T-helper 17 cell (primary cell): ENCODE results near the gene ZFYVE27. TPM values are rescaled to one million over a fixed set of nuclear protein-coding genes. Genes with fewer than 3 reads are reported as not detected.

Source experiments
- ATAC-seq: fragments of 150-1000 bp; cut with Tn5 transposase; 2 replicates; pipeline ENCODE4 v1.10.0; 2021; ENCODE audit warnings: mild to moderate bottlenecking, moderate library complexity
- DNase-seq, 3 donors: peaks; one replicate each; pipeline versions ENCODE4 v3.0.0 to v3.0.0-alpha.2; 2020 to 2021
- H3K9me3 ChIP-seq: one replicate; pipeline ENCODE4 v1.7.0; 2013; ENCODE audit warnings: low read length, mild to moderate bottlenecking; ENCODE audit not compliant: control insufficient read depth, poor library complexity, severe bottlenecking
- H3K27ac Mint-ChIP-seq: one replicate; pipeline ENCODE4 v1.8.0; 2022; ENCODE audit warnings: mild to moderate bottlenecking, moderate library complexity, mixed read lengths
- H3K27me3 Mint-ChIP-seq: one replicate; pipeline ENCODE4 v1.8.0; 2022; ENCODE audit warnings: mixed read lengths
- H3K36me3 Mint-ChIP-seq: one replicate; pipeline ENCODE4 v1.8.0; 2022; ENCODE audit warnings: low read depth, mixed read lengths
- H3K4me1 Mint-ChIP-seq: one replicate; pipeline ENCODE4 v1.8.0; 2022; ENCODE audit warnings: mild to moderate bottlenecking, mixed read lengths
- H3K4me3 Mint-ChIP-seq: one replicate; pipeline ENCODE4 v1.8.0; 2022; ENCODE audit warnings: mild to moderate bottlenecking, moderate library complexity, mixed read lengths
- total RNA-seq, 4 donors: library from RNA in 2 of 4; stranded (reverse) in 2 of 4; gene quantifications; one replicate each; pipeline ENCODE4 v1.2.3 and lab custom pipeline; 2022 to 2026

Gene ZFYVE27
- total RNA-seq, 2 donors from 2014 or later, result 60.0 to 69.2 TPM

- Mint-ChIP-seq H3K36me3 (peaks cover 4% of the 10 kb centered on the region), H3K4me3 (no peak overlapping the region), H3K27me3 (peaks cover 31% of the 10 kb centered on the region), H3K4me1 (peaks cover 17% of the 10 kb centered on the region), H3K27ac (no peak overlapping the region)
- DNase-seq (peak in 1 of 3 donors; percentile 20), ATAC-seq (no peak)
- H3K9me3 ChIP-seq, result no peaks in the 10 kb centered on the region
Measured at GRCh38 chr10:97708976-97709946, 27.7 kb upstream of the ZFYVE27 start.

GRCh38 chr10:97711640-97712572, 25.0 kb upstream of the ZFYVE27 start:
- H3K9me3 ChIP-seq, result no peaks in the 10 kb centered on the region
- Mint-ChIP-seq H3K27me3 (peaks cover 25% of the 10 kb centered on the region), H3K4me3 (peak overlapping the region; percentile 100), H3K36me3 (peaks cover 4% of the 10 kb centered on the region), H3K27ac (no peak overlapping the region), H3K4me1 (peaks cover 20% of the 10 kb centered on the region)
- DNase-seq (no peak), ATAC-seq (no peak)

GRCh38 chr10:97713339-97713825, 23.5 kb upstream of the ZFYVE27 start, which contains the start of gene MARVELD1:
TSS of gene MARVELD1 (plus strand) at chr10:97713730. CDS start at chr10:97713877, 147 bp downstream.
- H3K27me3 Mint-ChIP-seq, result peaks cover 21% of the 10 kb centered on the region
- no peaks in the 10 kb centered on the region for H3K9me3 ChIP-seq
- peak within 1 kb of the TSS; percentile 93 for H3K27ac Mint-ChIP-seq
- ATAC-seq (no peak), DNase-seq (no peak)
- peak within 1 kb of the TSS; percentile 100 for H3K4me3 Mint-ChIP-seq
- H3K4me1 Mint-ChIP-seq, result peaks cover 22% of the 10 kb centered on the region
- peaks cover 4% of the 10 kb centered on the region for H3K36me3 Mint-ChIP-seq

- peak in 2 of 3 donors; percentile 31 to 38 for DNase-seq
- H3K4me3 Mint-ChIP-seq, result peak overlapping the region; percentile 100
- H3K36me3 Mint-ChIP-seq, result peaks cover 4% of the 10 kb centered on the region
- peaks cover 16% of the 10 kb centered on the region for H3K27me3 Mint-ChIP-seq
- H3K4me1 Mint-ChIP-seq, result peaks cover 22% of the 10 kb centered on the region
- H3K9me3 ChIP-seq, result no peaks in the 10 kb centered on the region
- peak overlapping the region; percentile 93 for H3K27ac Mint-ChIP-seq
- peak; percentile 88 for ATAC-seq
Measured at GRCh38 chr10:97713826-97714400, 23.0 kb upstream of the ZFYVE27 start.

- no peaks in the 10 kb centered on the region for H3K9me3 ChIP-seq
- peak in 1 of 3 donors; percentile 41 for DNase-seq
- H3K27ac Mint-ChIP-seq, result peak overlapping the region; percentile 93
- H3K4me3 Mint-ChIP-seq, result peak overlapping the region; percentile 100
- H3K4me1 Mint-ChIP-seq, result peaks cover 19% of the 10 kb centered on the region
- peaks cover 4% of the 10 kb centered on the region for H3K36me3 Mint-ChIP-seq
- peaks cover 9% of the 10 kb centered on the region for H3K27me3 Mint-ChIP-seq
- ATAC-seq, result peak; percentile 33
Measured at GRCh38 chr10:97714401-97715258, 22.3 kb upstream of the ZFYVE27 start.

- peaks cover 6% of the 10 kb centered on the region for H3K27me3 Mint-ChIP-seq
- ATAC-seq, result no peak
- peaks cover 18% of the 10 kb centered on the region for H3K4me1 Mint-ChIP-seq
Measured at GRCh38 chr10:97715259-97715874, 21.6 kb upstream of the ZFYVE27 start.

GRCh38 chr10:97717627-97718026, 19.3 kb upstream of the ZFYVE27 start:
- Mint-ChIP-seq H3K4me3 (no peak overlapping the region), H3K27me3 (no peaks in the 10 kb centered on the region), H3K4me1 (peaks cover 16% of the 10 kb centered on the region), H3K27ac (no peak overlapping the region), H3K36me3 (peaks cover 2% of the 10 kb centered on the region)
- no peaks in the 10 kb centered on the region for H3K9me3 ChIP-seq
- DNase-seq, result no peak
- no peak for ATAC-seq

More at GRCh38 chr10:97715259-97715874, 21.6 kb upstream of the ZFYVE27 start:
- no peak for DNase-seq
- peak overlapping the region; percentile 100 for H3K4me3 Mint-ChIP-seq
- H3K36me3 Mint-ChIP-seq, result peaks cover 4% of the 10 kb centered on the region
- no peaks in the 10 kb centered on the region for H3K9me3 ChIP-seq
- no peak overlapping the region for H3K27ac Mint-ChIP-seq

- peaks cover 11% of the 10 kb centered on the region for H3K4me1 Mint-ChIP-seq
- no peaks in the 10 kb centered on the region for H3K27me3 Mint-ChIP-seq
- ATAC-seq (no peak), DNase-seq (no peak)
- H3K36me3 Mint-ChIP-seq, result peaks cover 2% of the 10 kb centered on the region
- H3K27ac Mint-ChIP-seq, result no peak overlapping the region
- no peak overlapping the region for H3K4me3 Mint-ChIP-seq
- H3K9me3 ChIP-seq, result no peaks in the 10 kb centered on the region
Measured at GRCh38 chr10:97718178-97718577, 18.8 kb upstream of the ZFYVE27 start.

- no peaks in the 10 kb centered on the region for H3K9me3 ChIP-seq
- DNase-seq, result no peak
- Mint-ChIP-seq H3K27ac (no peak overlapping the region), H3K36me3 (peaks cover 2% of the 10 kb centered on the region), H3K4me1 (peaks cover 10% of the 10 kb centered on the region), H3K27me3 (no peaks in the 10 kb centered on the region), H3K4me3 (no peak overlapping the region)
- ATAC-seq, result no peak
Measured at GRCh38 chr10:97718659-97719142, 18.2 kb upstream of the ZFYVE27 start.

- Mint-ChIP-seq H3K4me3 (no peak overlapping the region), H3K27me3 (peaks cover 5% of the 10 kb centered on the region), H3K4me1 (peaks cover 4% of the 10 kb centered on the region), H3K27ac (no peak overlapping the region), H3K36me3 (no peaks in the 10 kb centered on the region)
- DNase-seq, result no peak
- H3K9me3 ChIP-seq, result no peaks in the 10 kb centered on the region
- no peak for ATAC-seq
Measured at GRCh38 chr10:97719602-97720001, 17.3 kb upstream of the ZFYVE27 start.

- peaks cover 9% of the 10 kb centered on the region for H3K27me3 Mint-ChIP-seq
- no peaks in the 10 kb centered on the region for H3K36me3 Mint-ChIP-seq
- peaks cover 4% of the 10 kb centered on the region for H3K4me1 Mint-ChIP-seq
- ATAC-seq, result no peak
- no peak overlapping the region for H3K4me3 Mint-ChIP-seq
- DNase-seq, result no peak
- H3K27ac Mint-ChIP-seq, result no peak overlapping the region
- H3K9me3 ChIP-seq, result no peaks in the 10 kb centered on the region
Measured at GRCh38 chr10:97721871-97722780, 14.8 kb upstream of the ZFYVE27 start.
